GM12878 (cell line): Measurements from ENCODE around the gene BIK. TPM values are rescaled to one million over a fixed set of nuclear protein-coding genes. Genes with fewer than 3 reads are reported as not detected.

Experiments
- BHLHE40 ChIP-seq, 2 experiments: fragments of 450-650 bp in 1 of 2; IDR thresholded peaks; 2 replicates each; pipeline ENCODE4 v1.6.1; 2011 to 2017; ENCODE audit warnings: low read depth in 2 of 2, borderline replicate concordance in 1 of 2, improper control_type of control experiment in 1 of 2, low read length in 1 of 2, mild to moderate bottlenecking in 1 of 2
- CREB1 ChIP-seq: IDR thresholded peaks from 2 replicates; pipeline ENCODE4 v1.6.1; 2012; ENCODE audit warnings: low read depth, mild to moderate bottlenecking, inconsistent platforms
- EZH2 ChIP-seq: IDR thresholded peaks from 2 replicates; pipeline ENCODE4 v1.6.1; 2012; ENCODE audit warnings: low read depth, mild to moderate bottlenecking, control low read depth, inconsistent platforms, low read length, borderline replicate concordance; ENCODE audit not compliant: control insufficient read depth
- RAD51 ChIP-seq: fragments of 450-650 bp; IDR thresholded peaks from 2 replicates; pipeline ENCODE4 v1.6.1; 2016; ENCODE audit warnings: moderate library complexity, mild to moderate bottlenecking, inconsistent platforms
- RCOR1 ChIP-seq: conservative IDR thresholded peaks from 2 replicates; pipeline ENCODE4 v1.6.1; 2012; ENCODE audit warnings: low read depth, low read length, improper control_type of control experiment
- polyA plus RNA-seq, 11 experiments: library from polyadenylated mRNA; depleted of rRNA in 4 of 11; unstranded in 6 of 11; stranded (reverse) in 5 of 11; fragments of >200 nt; fragmentation: Nextera tagmentation in 4 of 11; fragmentation: Illumina TruSeq in 1 of 11; extraction: Ambion mirVana in 4 of 11; extraction: Trizol in 1 of 11; gene quantifications; 1 replicate in 1 of 11; 2 replicates in 10 of 11; pipeline versions ENCODE4 v1.2.1 to v1.2.3, GENCODE V29; 2011 to 2016; ENCODE audit warnings: inconsistent platforms in 2 of 11, missing spikeins in 2 of 11, low read depth in 1 of 11
- total RNA-seq, 4 experiments: library from RNA; depleted of rRNA in 3 of 4; stranded (reverse); fragments of >200 nt in 3 of 4; fragmentation: Illumina TruSeq in 1 of 4; extraction: Trizol in 1 of 4; gene quantifications; 2 replicates each; pipeline versions ENCODE4 v1.2.1 to v1.2.3, GENCODE V29; 2013 to 2021
- TF ChIP-seq, protein P1 (sequence below), 3 experiments: IDR thresholded peaks in 2 of 3; conservative IDR thresholded peaks in 1 of 3; 2 replicates each; pipeline ENCODE4 v1.5.1; 2011; ENCODE audit warnings: low read depth in 3 of 3, low read length in 3 of 3, mild to moderate bottlenecking in 3 of 3, control low read depth in 2 of 3, moderate library complexity in 2 of 3, inconsistent platforms in 1 of 3, mixed read lengths in 1 of 3; ENCODE audit not compliant: control insufficient read depth in 2 of 3, insufficient read depth in 1 of 3; ENCODE audit errors: extremely low read depth in 1 of 3
- TF ChIP-seq, protein P2 (sequence below): fragments of 450-650 bp; IDR thresholded peaks from 2 replicates; pipeline ENCODE4 v1.6.1; 2016; ENCODE audit warnings: mild to moderate bottlenecking, moderate library complexity, borderline replicate concordance

BIK gene
- total and polyA plus RNA-seq, 10 of the 15 experiments (the other 5 are each of a cell fraction or from before 2014, with no cell fraction given) = 0.33 to 9.8 (median 3.9) TPM

DNA sequence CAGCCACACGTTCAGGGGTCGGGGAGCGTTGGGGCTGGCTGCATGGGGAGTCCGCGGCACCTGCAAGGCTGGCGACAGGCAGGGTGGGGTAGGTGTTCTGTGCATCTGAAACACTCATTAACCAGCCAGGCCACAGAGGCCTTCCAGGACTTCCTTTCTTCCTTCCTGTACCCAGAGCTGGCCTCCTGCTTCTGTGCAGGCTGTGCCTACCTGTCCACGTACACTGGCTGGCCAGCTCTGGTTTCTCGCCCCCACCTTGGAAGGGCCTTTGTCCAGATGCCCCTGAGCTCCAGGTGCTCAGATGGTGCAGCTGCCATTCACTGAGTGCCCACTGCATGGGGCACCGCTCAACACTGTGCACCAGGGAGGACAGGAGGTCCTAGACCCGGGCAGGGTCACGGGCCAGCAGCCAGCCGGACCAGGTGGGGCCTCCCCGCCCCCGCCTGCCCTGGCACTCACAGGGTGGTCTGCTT lies 60.5 kb downstream of the BIK start (continued):
- TF ChIP-seq, protein P1, sequence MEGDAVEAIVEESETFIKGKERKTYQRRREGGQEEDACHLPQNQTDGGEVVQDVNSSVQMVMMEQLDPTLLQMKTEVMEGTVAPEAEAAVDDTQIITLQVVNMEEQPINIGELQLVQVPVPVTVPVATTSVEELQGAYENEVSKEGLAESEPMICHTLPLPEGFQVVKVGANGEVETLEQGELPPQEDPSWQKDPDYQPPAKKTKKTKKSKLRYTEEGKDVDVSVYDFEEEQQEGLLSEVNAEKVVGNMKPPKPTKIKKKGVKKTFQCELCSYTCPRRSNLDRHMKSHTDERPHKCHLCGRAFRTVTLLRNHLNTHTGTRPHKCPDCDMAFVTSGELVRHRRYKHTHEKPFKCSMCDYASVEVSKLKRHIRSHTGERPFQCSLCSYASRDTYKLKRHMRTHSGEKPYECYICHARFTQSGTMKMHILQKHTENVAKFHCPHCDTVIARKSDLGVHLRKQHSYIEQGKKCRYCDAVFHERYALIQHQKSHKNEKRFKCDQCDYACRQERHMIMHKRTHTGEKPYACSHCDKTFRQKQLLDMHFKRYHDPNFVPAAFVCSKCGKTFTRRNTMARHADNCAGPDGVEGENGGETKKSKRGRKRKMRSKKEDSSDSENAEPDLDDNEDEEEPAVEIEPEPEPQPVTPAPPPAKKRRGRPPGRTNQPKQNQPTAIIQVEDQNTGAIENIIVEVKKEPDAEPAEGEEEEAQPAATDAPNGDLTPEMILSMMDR (IDR thresholded peaks at IDR 0.05 in 2 of 3, conservative IDR thresholded peaks at IDR 0.05 in 1 of 3; ENCODE audit: control insufficient read depth in 2 of 3, extremely low read depth in 1 of 3, insufficient read depth in 1 of 3, low read depth in 3 of 3, low read length in 3 of 3) = no peak
- TF ChIP-seq CREB1 (no peak), RCOR1 (no peak), EZH2 (no peak), RAD51 (no peak), BHLHE40 (IDR thresholded peaks at IDR 0.05; ENCODE audit: borderline replicate concordance in 1 of 2, low read depth in 2 of 2, low read length in 1 of 2) (no peak)
- TF ChIP-seq, protein P2, sequence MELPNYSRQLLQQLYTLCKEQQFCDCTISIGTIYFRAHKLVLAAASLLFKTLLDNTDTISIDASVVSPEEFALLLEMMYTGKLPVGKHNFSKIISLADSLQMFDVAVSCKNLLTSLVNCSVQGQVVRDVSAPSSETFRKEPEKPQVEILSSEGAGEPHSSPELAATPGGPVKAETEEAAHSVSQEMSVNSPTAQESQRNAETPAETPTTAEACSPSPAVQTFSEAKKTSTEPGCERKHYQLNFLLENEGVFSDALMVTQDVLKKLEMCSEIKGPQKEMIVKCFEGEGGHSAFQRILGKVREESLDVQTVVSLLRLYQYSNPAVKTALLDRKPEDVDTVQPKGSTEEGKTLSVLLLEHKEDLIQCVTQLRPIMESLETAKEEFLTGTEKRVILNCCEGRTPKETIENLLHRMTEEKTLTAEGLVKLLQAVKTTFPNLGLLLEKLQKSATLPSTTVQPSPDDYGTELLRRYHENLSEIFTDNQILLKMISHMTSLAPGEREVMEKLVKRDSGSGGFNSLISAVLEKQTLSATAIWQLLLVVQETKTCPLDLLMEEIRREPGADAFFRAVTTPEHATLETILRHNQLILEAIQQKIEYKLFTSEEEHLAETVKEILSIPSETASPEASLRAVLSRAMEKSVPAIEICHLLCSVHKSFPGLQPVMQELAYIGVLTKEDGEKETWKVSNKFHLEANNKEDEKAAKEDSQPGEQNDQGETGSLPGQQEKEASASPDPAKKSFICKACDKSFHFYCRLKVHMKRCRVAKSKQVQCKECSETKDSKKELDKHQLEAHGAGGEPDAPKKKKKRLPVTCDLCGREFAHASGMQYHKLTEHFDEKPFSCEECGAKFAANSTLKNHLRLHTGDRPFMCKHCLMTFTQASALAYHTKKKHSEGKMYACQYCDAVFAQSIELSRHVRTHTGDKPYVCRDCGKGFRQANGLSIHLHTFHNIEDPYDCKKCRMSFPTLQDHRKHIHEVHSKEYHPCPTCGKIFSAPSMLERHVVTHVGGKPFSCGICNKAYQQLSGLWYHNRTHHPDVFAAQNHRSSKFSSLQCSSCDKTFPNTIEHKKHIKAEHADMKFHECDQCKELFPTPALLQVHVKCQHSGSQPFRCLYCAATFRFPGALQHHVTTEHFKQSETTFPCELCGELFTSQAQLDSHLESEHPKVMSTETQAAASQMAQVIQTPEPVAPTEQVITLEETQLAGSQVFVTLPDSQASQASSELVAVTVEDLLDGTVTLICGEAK = no peak
